GM18498 (cell line): ENCODE results near the gene RALA.

Experiments used
- ATAC-seq: cut with Tn5 transposase; IDR thresholded peaks from one replicate; pipeline ENCODE4 v1.9.1; 2021; ENCODE audit warnings: mild to moderate bottlenecking, moderate library complexity; ENCODE audit not compliant: unreplicated experiment

Gene RALA

DNA sequence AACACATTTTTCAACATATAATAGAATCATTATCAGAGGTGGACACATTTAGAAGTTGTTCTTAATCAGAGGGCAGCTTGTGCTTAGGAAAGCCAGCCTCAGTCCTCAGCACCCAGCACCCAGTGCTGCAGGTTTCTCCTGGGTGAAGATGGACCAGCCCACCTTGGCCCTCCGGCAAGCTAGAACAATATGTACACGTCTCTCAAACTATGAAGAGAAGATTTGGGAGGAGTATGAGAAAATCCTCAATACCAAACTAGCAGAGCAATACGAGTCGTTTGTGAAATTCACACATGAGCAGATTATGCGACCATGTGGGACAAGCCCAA lies 13.5 kb upstream of the RALA start:
- ATAC-seq: no peak

DNA sequence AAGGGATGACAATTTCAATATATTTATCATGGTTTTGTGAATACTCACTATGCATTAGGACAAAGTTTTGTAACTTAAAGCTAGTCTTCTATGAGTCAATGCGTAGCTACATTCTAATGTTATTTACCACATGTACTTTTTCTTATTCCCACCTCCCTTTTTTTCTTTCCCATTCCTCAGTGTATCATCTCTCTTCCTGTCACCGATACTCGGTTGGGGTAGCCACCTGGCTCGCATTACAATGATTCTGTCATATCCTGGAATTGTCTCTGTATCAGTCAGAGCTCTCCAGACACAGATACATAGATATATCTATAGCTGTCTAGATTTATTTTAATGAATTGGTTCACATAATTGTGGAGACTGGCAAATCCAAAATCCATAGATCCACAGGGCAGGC lies 9.8 kb upstream of the RALA start:
- ATAC-seq: no peak

DNA sequence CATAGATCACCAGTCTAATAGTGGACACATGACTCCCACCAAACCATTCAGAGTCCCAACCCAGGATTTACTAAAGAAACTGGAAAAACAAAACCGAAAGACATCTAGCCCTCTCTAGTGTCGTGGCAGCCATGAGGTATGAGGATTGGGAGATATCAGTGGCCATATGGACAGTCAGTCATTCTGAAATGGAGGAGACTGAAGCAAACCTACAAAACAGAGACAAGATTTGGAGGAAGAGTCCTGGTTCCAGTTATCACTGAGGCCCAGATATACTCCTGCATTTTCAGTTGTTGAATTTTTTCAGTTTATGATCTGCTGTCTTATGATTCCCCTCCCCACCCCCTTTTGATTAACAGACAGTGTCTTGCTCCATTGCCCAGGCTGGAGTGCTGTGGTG lies 9.1 kb upstream of the RALA start:
- ATAC-seq: no peak

DNA sequence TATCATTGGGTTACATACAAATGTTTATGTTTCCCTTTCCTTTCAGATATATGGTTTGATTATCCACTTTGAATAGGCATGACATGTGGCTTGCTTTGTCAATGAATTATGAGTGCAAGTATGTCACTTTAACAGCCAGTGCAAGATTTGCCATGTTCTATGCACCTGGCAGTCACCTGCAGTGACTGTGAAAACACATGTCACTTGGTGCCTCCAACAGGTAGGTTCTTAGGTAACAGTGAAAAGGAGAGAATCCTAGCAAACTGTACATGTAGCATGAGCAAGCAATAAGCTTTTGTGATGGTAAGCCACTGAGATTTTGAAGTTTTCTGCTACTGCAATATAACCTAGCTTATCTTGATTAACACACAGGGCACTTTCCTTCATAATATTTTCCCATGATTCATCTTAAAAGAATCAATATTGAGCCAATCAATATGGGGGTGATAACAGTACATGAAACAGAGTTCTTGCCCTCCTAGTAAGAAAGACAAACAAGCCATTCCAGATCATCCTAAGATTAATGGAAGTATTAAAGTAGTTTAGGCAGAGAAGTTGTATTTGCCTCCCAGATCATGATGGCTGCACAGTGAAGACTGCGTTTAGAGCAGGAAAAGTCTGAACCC lies 7.9 kb upstream of the RALA start:
- ATAC-seq: no peak

DNA sequence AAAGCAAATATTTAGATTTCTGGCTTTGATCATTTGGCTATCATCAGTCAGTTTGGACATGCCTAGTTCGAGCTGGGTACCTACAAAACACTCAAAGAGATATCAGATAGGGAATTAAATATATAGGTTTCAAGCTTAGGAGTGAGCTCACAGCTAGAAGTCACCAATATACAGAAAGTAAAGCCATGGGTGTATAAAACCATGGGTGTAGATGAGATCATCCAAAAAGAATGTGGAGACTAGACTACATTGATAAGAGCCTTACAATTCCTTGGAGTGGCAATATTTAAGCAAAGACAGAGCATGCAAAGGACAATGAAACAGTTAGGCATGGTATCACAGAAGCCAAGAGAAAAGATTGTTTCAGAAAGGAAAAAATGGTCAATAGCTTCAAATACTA lies 7.2 kb upstream of the RALA start:
- ATAC-seq: no peak

DNA sequence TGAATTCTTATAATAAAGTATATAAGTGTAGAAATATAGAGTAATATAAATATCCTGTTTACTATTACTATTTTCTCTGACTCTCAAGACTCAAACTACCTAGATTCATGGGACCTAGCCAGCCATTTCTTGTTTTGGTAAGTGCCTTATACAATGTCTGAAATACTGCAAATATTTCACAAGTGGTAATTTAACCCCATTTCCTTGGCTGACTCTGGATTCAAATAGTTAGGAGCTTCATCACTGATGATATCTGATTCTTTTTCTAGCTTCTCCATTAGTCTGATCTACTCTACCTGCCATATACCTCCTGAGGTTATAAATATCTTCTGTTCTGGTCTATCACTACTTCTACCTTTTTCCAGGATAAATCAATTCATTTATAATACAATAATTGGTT lies 6.4 kb upstream of the RALA start:
- no peak for ATAC-seq

DNA sequence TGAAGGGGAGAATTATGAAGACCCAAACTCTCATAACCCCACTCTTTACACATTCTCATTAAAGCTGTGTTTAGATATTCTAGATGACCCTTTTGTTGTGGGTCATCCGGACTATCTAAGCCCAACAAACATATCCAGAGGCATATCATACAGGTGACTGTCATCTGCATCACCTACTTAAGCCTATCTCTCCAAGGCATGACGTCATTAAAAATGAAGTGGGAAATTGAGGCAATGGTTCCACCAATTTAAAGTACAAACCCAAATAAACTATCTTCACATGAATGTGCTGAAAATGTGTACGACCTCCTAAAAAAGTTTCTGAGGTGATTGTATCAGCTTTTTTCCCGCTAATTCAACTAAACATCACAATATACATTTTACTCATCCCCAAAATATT lies 4.5 kb upstream of the RALA start:
- no peak for ATAC-seq

DNA sequence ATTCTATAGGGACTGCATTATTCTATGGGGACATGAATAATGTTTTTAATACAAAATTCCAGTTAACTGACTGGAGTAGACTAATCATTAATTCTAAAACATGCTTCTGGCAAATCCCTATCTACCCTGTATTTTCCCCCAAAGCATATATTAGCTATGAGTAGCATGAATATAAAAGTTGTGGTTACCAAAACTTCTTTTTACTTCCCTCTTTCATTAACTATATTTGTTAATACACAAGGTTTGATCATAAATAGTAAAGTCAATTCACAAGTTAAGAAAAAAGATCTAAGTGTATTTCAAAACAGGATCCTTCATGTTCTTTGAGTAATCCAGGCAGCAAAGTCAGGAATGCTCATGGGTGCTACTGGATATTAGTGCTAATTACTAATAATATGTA lies 2.9 kb upstream of the RALA start:
- no peak for ATAC-seq

DNA sequence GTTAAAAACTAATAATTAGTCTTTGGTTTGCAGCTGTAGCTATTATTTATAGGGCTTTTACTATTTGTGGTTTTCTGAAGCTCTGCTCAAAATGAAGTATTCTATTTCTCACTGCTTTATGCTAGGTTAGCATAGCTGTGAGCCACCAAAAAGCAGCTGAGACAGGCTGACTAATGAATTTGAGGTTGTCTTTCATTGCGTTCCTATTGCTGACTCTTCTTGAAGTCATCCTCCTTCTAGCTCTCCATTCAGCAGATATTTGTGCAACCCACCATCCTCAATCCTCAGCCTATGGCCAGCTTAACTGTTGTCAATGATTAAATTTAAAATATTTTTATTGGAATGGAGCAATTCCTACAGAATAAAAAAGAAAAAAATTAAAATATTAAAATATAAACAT lies 2.1 kb upstream of the RALA start:
- no peak for ATAC-seq

DNA sequence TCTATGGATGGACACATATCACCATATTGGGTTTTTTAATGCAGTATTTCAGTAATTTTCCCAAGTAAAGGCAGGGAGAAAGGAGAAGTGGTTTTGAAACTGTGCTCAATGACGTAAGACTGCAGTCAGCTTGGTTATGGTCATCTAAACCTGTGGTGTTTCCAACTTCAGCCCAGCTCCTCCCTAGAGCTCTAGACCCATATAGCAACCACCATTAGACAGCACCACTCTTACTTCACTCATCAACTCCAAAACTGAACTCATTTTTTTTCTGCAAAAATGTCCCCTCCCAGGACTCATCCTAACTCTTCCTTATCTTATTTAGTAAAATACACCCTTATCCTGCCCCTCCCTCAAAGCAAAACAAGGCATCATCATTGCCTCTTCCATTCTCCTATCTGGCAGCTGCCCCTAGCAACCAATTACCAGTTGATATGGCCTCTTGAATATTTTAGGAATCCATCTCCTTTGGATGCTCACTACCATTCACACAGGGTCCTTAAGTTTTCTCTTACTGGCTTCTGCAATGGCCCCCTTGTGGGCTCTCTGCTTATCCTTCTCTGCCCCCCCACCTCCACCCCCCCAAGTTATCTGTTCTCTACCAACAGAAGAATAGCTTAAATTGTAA lies 1.5 kb upstream of the RALA start:
- ATAC-seq: peak; percentile 20

DNA sequence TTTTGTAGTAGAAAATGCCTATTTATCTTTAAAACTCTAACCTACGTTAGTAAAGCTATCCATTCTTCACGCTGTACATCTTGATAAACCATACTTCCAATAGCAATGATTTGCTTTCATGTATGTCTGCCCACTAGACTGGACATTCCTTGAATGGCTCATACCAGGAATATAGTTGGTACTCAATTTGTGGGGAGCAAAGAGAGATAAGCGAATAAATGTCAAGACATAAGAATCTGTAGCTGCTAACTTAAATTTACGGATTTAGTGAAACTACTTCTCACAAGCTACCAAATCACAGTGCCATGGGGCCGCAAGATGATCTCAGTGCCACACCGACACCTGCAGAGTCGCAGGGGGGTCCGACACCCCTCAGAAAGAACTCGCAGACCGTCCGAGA lies 763 bp upstream of the RALA start:
- no peak for ATAC-seq

DNA sequence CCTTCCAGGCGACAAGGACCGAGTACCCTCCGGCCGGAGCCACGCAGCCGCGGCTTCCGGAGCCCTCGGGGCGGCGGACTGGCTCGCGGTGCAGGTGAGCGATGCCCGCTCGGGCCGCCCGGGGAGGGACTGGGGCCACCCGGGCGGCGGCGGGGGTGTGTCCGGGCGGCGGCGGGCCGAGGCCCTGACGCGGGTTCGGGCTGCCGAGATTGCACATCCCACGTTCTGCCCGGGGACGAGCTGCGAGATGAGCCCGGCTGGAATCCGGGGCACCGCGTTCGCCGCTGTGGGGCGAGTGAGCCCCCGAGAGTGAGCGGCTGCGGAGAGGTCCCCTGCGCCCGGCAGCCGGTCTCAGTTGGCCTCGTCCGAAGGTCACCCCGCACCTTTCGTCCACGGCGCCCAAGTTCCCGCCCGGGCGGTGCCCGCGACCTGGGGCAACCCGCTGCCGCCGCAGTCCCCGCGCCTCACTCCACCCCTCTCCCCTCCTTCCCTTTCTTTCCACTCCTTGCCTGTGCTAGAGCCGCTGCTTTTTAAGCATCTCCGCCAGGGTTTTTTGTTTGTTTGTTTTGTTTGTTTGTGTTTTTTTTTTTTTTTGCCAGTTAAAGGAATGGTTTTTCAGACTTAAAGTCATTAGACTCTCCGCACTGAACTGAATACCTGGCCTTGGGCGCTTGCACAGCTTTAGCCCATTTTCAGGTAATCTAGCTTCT lies 515 bp downstream of the RALA start:
- ATAC-seq: peak; percentile 65

DNA sequence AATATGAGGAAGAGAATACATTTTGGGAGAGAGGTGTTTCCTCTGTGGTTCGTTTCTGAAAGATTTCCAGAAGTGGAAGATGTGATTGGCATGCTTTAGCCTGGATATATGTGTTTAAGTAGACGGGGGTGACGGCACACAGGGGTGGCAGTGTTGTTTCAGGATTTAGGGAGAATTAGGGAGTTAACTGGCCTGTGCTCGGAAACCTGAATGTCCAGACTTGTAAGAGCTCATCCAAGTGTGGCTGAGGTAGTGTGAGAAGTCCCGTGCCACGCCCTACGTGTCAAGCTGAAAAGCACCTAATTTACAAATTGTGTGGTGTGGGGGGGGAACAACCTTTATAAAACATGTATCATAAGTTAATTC lies 1.1 kb downstream of the RALA start:
- ATAC-seq: no peak

DNA sequence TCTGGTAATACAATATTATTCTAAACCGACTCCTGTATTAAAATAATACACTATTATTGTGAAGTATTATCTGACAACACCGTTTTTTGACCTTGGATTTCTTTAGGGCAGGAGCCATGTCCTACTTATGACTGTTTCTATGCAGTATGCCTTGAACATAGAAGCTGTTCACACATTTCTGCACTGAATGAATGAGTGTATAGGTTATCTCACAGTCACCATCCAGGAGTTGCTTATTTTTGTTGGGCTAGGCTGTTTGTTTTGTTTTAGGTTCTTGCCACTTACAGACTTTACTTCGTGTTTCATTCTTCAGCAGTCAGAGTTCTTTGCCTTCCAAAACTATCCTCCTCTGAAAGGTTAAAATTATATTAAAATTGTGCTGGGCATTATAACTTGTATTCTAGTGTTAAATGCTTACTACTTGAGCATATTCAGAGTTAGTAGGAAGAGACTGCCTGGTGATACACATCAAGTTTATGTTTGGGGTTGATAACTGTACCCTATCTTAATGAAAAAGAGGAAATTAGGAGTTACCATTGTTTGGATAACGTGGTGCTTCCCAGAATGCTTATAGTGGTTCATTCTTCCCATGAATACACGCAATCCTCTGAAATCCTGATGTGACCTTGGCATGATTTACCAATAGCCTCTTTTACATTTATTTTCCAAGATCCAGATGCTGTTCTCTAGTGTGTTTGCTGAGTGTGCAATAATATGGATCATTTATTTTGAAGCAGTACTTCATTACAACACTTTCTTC lies 1.7 kb downstream of the RALA start:
- ATAC-seq: no peak

DNA sequence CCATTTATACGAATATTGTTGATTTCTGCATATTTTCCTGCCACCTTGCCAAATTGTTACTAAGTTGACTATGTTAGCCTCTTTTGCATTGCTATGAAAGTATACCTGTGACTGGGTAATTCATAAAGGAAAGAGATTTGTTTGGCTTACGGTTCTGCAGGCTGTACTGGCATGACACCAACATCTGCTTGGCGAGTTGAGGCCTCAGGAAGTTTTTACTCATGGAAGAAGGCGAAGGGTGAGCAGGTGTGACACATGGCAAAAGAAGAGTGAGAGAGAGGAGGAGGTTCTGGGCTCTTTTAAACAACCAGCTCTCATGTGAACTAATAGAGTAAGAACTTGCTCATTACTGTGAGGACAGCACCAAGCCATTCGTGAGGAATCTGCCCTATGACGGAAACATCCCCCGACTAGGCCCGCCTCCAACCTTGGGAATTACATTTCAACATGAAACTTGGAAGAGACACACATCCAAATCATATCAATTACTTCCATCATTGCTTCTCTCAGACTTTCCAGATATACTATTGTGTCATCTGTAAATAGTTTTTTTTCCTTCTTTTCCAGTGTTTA lies 8.4 kb downstream of the RALA start:
- ATAC-seq: no peak

DNA sequence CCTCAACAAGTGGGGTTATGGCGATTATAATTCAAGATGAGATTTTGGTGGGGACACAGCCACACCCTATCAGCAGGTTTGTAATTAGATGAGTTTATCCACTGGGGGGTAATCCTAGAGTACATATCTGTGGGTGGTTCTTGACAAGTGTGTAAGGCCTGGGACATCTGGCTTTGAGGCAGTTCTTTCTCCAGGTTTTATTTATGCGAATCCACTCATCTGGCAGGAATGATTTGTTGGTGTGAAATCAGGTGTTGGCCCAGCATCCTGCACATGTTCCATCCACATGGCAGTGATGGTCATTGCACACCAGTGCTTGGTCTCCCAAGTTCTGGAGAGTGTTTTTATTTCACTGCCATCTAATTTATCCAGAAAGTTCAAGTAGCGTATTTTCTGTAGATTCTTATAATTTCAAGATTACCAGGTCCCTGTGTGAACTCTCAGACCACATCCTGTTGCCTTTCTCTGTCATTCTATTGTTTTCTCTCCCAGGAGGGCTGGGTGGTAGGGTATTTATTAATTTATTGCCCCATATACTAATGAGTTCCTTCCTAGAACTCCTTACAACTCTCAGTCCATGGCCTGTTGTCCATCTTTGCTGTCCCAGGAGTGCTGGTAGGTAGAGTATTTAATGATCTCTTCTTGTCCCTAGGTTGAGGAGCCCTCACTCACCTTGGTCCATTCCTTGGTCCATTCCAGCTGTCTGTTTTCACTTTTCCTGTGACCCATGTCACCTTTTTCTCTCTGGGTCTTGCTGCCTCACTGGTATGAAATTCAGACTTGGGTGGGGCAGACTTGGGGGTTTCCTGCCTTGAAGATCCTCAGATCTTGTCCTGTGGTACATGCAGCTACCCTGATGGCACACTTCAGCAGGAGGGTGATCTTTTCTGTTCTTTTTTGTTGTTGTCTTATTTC lies 10.4 kb downstream of the RALA start:
- no peak for ATAC-seq

DNA sequence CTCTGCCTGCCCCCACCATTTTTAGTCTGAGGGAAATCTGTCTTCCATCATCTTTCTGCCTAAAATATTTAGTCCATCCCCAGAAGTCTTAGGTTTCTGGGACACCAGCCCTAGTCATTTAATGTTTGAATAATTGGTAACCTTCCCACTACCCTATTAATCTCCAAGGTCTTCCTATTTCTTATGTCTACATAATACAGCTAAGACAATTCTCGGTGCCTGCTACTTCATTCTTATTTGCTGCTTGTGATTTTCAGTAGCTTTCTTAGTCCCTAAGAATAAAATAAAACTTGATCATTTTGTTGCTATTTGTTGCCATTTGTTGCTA lies 11.1 kb downstream of the RALA start:
- no peak for ATAC-seq

DNA sequence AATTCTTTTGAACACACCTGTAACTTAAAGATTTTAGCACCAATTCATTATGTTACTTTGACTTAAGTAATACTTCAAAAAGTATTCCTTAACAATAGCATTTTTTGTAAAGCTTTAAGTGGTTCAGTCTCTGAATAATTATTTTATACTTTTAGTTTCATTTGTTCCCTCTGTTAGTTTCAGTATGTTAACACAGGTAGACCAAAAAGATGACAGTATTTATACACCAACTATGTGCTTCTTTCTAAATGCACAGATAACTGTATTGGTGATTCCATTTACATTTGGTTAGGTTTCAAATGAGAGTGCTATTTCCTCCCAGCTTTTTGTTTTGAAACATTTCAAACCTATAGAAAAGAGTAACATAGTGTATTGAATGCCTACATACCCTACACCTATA lies 14.0 kb downstream of the RALA start:
- peak; percentile 58 for ATAC-seq

DNA sequence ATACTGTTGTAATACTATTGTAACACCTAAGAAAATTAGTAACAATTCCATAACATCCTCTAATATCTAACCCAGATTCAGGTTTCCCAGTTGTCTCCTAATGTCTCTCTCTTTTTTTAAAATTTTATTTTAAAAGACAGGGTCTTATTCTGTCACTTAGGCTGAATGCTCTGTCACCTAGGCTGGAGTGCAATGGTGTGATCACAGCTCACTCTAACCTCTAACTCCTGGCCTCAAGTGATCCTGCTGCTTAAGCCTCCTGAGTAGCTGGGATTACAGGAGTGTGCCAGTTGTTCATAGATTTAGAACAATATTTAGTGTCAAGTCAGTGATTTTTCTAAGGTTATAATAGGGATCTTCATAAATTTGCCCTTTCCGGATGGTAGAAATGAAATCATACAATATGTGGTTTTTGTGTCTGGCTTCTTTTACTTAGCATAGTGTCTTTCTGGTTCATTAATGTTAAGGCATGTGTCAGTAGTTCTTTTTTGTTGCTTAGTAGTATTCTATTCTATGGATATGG lies 14.7 kb downstream of the RALA start:
- ATAC-seq: no peak

DNA sequence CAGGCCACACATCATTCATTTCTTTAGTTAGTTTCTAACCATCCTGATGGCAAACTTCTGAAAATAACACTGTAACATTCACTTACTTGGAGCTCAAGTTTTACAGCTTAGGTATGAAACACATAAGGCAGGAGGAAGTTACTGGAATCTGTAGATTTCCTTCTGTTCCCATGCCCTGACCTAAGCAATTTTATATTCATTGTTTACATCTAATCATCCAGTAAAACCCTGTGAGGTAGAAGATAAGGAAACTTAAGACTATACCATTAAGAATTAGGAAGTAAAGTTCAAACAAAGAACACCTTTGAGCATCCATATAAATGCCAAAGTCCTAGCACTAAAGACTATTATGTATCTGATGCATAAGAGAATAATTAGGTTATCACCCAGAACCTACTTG lies 19.5 kb downstream of the RALA start:
- ATAC-seq: no peak

DNA sequence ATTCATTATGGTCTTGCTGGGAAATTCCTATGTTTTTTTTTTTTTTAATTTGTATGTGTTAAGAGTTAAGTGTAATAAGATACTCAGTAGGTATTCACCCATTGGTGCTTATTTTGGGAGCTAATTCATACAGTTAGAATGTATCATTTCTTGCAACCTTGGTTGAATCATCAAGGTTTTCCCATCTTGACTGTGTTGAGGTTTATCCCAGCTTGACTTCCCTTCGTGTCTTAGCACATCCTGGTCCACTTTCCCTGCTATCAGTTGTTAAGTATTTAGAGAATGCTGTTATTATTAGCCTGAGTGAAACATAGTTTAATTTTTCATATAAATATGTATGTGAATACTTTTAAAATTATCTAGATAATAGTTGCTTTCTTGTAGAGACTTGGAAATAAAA lies 20.8 kb downstream of the RALA start:
- no peak for ATAC-seq
